Activated CD8-positive, alpha-beta memory T cell treated with anti-CD3 and anti-CD28 coated beads, Interleukin-2, amount 50 U/mL, for 1 hour (primary cell): Measurements from ENCODE around the gene C11orf68.
"Not testable (repeated sequence)": the region's sequence is repeated elsewhere in the genome, so short reads cannot be mapped to it uniquely, and the experiment has no call there.

Experiments
- DNase-seq: peaks from one replicate; pipeline ENCODE4 v3.0.0-alpha.2; 2020; ENCODE audit errors: extremely low read depth

Gene C11orf68

DNA sequence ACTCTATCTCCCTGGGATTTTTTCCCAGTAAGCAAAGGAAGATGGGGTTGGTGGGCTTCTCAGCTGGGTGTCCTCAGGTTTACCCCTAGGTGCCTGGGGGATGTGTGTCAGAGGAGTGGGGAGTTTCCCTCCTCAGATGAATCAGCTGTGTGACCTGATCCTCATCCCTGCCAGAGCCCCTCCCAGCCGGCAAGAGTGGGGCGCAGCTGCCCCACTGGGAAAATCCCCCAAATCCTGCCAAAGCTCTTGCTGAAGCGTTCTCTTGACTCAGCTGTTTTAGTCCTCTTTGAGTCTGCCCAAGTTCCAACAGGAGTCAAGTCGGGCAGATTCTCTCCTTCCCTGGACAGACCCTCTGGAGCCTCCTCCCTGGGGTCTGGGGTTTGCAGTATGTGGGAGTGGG is 6.0 kb downstream of the C11orf68 start:
- DNase-seq, result no peak

- DNase-seq, result no peak
Observed at GRCh38 chr11:65911682-65912568, 6.9 kb downstream of the C11orf68 start.

DNA sequence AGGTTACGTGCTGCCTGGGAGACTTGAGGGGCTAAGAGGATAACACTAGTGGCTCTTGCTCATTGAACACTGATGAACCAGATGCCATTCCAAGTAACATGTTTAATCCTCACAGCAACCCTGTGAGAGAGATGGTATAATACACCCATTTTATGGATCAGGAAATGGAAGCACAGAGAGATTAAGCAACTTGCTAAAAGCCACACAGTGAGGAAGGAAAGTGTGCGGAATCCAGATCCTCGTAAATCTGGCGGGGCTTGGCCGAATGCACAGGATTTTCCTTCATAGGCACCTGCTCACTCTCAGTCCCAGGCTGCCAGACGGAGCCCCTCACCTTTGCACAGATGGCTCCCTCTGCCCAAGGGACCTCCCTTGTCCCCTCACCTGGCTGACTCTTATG is 11.0 kb downstream of the C11orf68 start:
- no peak for DNase-seq

- no peak for DNase-seq
Observed at GRCh38 chr11:65906602-65907001, 12.3 kb downstream of the C11orf68 start.

DNA sequence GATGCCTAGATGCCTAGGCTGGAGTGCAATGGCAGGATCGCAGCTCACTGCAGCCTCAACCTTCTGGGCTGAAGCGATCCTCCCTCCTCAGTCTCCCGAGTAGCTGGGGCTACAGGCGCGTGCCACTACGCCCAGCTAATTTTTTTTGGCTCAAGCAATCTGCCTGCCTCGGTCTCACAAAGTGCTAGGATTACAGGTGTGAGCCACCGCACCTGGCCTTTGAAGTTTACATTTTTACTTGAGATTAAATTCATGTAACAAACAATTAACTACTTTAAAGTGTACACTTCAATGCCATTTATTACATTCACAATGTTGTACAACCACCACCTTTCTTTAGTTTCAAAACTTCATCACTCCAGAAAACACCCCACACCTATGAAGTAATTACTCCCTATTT is 15.1 kb downstream of the C11orf68 start:
- no peak for DNase-seq

DNA sequence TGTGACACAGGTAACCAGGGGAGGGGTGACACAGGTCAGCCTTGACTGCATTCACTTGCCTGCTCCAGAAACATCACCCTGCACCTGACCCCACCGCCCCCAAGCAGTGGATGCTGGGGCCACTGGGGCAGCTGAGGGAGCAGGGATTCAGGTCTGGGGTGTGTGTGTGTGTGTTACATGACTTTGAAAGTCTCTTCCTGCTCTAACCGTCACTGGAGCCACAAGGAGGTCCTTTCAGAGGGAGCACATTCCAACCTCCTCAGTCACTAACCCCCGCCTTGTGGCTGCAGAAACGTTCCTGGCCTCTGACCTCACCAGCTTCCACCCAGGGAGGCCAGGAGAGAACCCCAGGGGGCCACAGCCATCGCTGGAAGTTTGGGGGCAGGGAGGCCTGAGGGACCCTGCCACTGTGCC is 15.8 kb downstream of the C11orf68 start:
- DNase-seq, result no peak

- no peak for DNase-seq
Observed at GRCh38 chr11:65900899-65901180, 18.0 kb downstream of the C11orf68 start.

GRCh38 chr11:65900125-65900898 is 18.6 kb downstream of the C11orf68 start, which contains the start of gene FOSL1:
TSS of gene FOSL1 (minus strand) at chr11:65900388. CDS start at chr11:65900339, 49 bp downstream.
- DNase-seq, result peak; percentile 93

- no peak for DNase-seq
Observed at GRCh38 chr11:65899356-65900124, 19.3 kb downstream of the C11orf68 start.

- no peak for DNase-seq
Observed at GRCh38 chr11:65898656-65899355, 20.1 kb downstream of the C11orf68 start.

DNA sequence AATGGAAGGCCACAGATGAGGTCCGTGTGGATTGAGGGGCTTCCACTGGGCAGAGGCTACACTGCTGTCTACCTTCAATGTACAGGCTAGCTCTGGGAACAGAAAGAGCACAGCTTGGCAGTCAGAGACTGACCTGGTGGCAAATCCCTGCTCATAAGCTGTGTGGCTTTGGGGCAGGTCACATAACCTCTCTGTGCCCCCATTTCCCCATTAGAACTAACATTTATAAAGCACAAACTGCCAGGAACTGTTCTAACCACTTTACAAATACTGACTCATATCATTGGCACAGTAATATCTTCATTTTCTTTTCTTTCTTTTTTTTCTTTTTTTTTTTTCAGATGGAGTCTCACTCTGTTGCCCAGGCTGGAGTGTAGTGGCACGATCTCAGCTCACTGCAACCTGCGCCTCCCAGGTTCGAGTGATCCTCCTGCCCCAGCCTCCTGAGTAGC is 21.8 kb downstream of the C11orf68 start:
- DNase-seq, result no peak

GRCh38 chr11:65896034-65896999 is 22.5 kb downstream of the C11orf68 start:
- no peak for DNase-seq

DNA sequence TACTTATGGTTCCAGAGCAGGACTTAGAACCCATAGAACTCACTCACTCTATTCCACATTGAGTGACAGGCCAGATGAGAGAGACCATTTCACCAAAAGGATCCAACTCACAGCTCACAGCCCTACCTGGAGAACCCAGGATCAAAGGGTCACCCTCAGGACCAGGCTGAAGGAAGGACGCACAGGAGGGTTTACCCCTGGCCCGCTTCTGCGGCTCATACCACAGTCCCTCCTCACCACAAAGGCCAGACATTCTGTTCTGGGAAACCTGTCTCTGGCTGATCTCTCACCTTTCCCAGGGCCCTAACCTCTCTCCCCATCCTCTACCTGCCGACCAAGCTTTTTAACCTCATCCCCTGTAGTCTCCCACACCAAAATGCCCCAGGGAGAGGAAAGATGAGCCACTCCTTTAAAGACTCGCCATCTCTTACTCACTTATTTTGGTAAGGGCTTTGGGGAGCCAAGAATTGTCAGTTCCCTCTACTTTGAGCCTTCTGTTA is 23.3 kb downstream of the C11orf68 start:
- DNase-seq, result no peak

DNA sequence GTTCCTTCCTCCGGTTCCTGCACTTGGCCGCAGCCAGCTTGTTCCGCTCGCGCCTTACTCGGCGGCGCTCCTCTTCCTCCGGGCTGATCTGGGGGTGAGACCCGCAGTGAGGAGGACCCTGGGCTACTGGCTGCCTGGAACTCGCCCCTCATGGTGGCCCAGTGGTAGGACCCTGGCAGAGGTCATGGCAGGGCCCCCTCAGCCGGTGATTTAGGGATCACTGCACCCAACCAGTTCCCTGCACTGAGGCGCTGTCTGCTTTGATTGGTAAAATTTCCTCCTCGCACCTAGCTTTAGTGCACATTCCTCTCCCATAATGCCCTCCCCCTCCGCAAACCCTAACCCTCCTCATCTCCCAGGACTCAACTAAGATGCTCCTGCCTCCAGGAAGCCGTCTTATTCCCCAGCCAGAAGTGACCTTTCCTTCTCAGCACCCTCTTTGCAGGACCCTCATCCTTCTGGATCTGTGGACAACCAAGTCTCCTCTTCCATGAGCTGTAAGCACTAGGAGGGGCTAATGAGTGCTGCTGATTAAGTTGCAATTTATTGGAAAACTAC is 24.7 kb downstream of the C11orf68 start:
- DNase-seq, result no peak

- no peak for DNase-seq
Observed at GRCh38 chr11:65892661-65893317, 26.1 kb downstream of the C11orf68 start.

DNA sequence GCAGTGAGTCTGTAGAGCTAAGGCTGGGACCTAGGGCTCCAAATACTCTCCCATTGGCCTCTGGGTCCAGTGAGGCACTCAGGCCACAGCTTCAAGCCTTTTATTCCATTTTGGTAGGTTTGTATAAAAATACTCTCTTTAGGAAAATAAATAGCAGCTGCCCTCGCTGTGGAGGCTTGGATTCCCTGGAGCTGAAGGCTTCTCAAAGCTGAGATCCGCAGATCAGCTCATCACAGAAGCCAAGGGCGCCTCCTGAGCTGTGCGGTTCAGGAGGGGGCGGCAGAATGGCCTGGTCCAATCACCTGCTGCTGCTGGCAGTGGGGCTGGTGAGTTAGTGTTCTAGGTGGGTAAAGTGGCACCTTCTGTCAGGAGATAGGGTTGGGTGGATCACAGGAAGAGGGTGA is 26.7 kb downstream of the C11orf68 start:
- DNase-seq, result not testable (repeated sequence)

DNA sequence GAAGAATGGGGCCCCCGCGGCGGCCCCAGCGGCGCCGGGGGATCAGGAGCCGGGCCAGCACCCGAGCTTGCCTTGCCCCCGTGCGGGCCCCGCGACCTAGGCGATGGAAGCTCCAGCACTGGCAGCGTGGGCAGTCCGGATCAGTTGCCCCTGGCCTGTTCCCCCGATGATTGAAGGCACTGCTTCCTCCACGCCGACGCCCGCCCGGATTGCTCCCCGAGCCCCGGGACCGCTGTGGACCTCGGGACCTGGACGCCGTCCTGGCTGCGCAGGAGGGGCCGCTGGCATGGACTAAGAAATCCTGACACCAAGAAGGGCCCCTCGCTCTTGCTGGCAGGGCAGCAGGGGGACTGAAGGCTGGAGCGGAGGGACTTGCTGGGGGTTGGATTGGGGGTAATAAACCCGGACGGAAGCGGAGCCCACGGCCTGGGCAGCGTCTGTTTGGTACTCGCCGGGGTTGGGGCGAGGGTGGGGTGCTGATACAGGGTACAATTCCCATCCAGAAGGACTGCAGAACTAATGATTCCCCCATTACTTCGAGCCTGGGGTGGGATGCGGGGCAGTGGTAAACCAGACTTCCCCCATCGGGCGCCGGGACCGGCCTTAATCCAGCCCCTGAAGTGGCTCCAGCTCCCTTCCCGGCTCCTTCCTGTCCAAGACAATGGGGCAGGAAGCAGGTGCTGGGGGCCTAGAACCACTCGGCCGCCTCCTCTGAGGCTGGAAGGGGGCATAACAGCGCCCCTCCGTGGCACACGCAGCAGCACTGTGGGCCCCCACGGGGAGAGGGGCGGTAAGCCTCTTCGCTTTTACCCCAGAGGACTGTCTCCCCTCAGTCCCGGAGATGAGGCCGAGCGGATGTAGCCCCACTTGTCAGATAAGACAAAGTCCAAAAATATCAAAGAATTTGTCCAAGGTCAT is 27.4 kb downstream of the C11orf68 start:
- no peak for DNase-seq
